ENCODE measurements around the gene TBC1D9.

- TF ChIP-seq CTCF (IDR thresholded peaks at IDR 0.05 in 4 of 5, conservative IDR thresholded peaks at IDR 0.05 in 1 of 5) (no peak), POLR2A (IDR thresholded peaks at IDR 0.05) (no peak)
These were observed 20.9 kb downstream of the TBC1D9 start for GRCh38 chr4:140735317-140735716.
